K562 (cell line): ENCODE results near the gene TENM4. TPM values are rescaled to one million over a fixed set of nuclear protein-coding genes. Genes with fewer than 3 reads are reported as not detected.

Source experiments
- ATAC-seq: fragments of 200-7000 bp; cut with Tn5 transposase; 3 replicates; pipeline ENCODE4 v1.9.1; 2020; ENCODE audit warnings: moderate library complexity
- BruUV-seq: library from RNA; stranded (reverse); fragments of 400-500 nt; replicated peaks from 2 replicates; lab custom pipeline; 2021; lab: Mats Ljungman, UMichigan
- CTCF ChIA-PET: fragments of 300-600 bp; formaldehyde crosslinking; extraction: SDS; loops from one replicate; lab custom pipeline; 2021; ENCODE audit warnings: low intra/inter-chr PET ratio; lab: Yijun Ruan, JAX
- POLR2A ChIA-PET: fragments of 300-600, 350-650 bp; sonication (Branson Sonifier 250); formaldehyde crosslinking; extraction: SDS; loops from one replicate; lab custom pipeline; 2021; ENCODE audit warnings: antibody characterized with exemption, inconsistent platforms; lab: Yijun Ruan, JAX
- DNase-seq, 4 experiments: peaks; one replicate each; pipeline versions ENCODE4 v3.0.0 to v3.0.0-alpha.2; 2011 to 2018; ENCODE audit warnings: low spot score in 3 of 4, mixed read lengths in 3 of 4; ENCODE audit errors: extremely low read depth in 1 of 4
- FAIRE-seq: peaks from 2 replicates; lab custom pipeline; 2011; peaks lifted over from hg19 to GRCh38; lab: Jason Lieb, UNC
- H2AFZ ChIP-seq: 2 replicates; pipeline ENCODE4 v1.6.0; 2011; ENCODE audit warnings: low read depth, low read length, control low read depth, inconsistent platforms
- H3K27ac ChIP-seq: fragments of 200-600 bp; 3 replicates; pipeline ENCODE4 v1.8.0; 2011; ENCODE audit warnings: low read depth, mild to moderate bottlenecking, control low read depth, inconsistent platforms, low read length, moderate library complexity, mixed read lengths; ENCODE audit errors: extremely low read depth
- H3K27me3 ChIP-seq, 2 experiments: fragments of 300-600 bp in 1 of 2; 2 replicates in 1 of 2; 3 replicates in 1 of 2; pipeline versions ENCODE4 v1.6.0 to v1.8.0; 2011; ENCODE audit warnings: inconsistent platforms in 2 of 2, low read length in 2 of 2, mild to moderate bottlenecking in 1 of 2, mixed read lengths in 1 of 2, moderate library complexity in 1 of 2; ENCODE audit not compliant: control insufficient read depth in 2 of 2, insufficient read depth in 2 of 2
- H3K36me3 ChIP-seq: fragments of 300-600 bp; 3 replicates; pipeline ENCODE4 v1.8.0; 2011; ENCODE audit warnings: mild to moderate bottlenecking, low read length, inconsistent platforms; ENCODE audit not compliant: control insufficient read depth, insufficient read depth
- H3K4me1 ChIP-seq, 2 experiments: fragments of 200-600 bp in 1 of 2; replicated peaks in 1 of 2; 2 replicates in 1 of 2; 3 replicates in 1 of 2; pipeline versions ENCODE4 v1.5.1 to v1.8.0; 2011; ENCODE audit warnings: inconsistent platforms in 2 of 2, low read length in 2 of 2, mild to moderate bottlenecking in 1 of 2, mixed read lengths in 1 of 2, moderate library complexity in 1 of 2; ENCODE audit not compliant: control insufficient read depth in 2 of 2, insufficient read depth in 2 of 2
- H3K4me2 ChIP-seq: 2 replicates; pipeline ENCODE4 v1.6.1; 2011; ENCODE audit warnings: low read length, control low read depth, inconsistent platforms, mixed read lengths; ENCODE audit not compliant: insufficient read depth
- H3K4me3 ChIP-seq: fragments of 200-600 bp; sonication (generic), shearing (Covaris generic); 2 replicates; pipeline ENCODE4 v1.5.1; 2016; ENCODE audit warnings: control low read depth, inconsistent platforms
- H3K79me2 ChIP-seq: fragments of 200-600 bp; 3 replicates; pipeline ENCODE4 v1.8.0; 2011; ENCODE audit warnings: low read length, inconsistent platforms; ENCODE audit not compliant: control insufficient read depth, insufficient read depth
- H3K9ac ChIP-seq, 2 experiments: 2 replicates each; pipeline versions ENCODE4 v1.6.0 to v1.6.1; 2011; ENCODE audit warnings: low read depth in 2 of 2, low read length in 2 of 2, control low read depth in 1 of 2, inconsistent platforms in 1 of 2, mild to moderate bottlenecking in 1 of 2, mixed read lengths in 1 of 2; ENCODE audit not compliant: insufficient read depth in 1 of 2
- H3K9me1 ChIP-seq: one replicate; pipeline ENCODE4 v1.6.0; 2011; ENCODE audit warnings: inconsistent platforms, mild to moderate bottlenecking, low read length, moderate library complexity; ENCODE audit not compliant: control insufficient read depth, insufficient read depth
- H3K9me3 ChIP-seq: replicated peaks from 2 replicates; pipeline ENCODE4 v1.5.1; 2011; ENCODE audit warnings: low read depth, low read length, inconsistent platforms; ENCODE audit not compliant: control insufficient read depth, insufficient read depth
- H4K20me1 ChIP-seq: replicated peaks from 2 replicates; pipeline ENCODE4 v1.6.1; 2011; ENCODE audit warnings: low read length, inconsistent platforms, mixed read lengths; ENCODE audit not compliant: control insufficient read depth, insufficient read depth
- CEBPG ChIP-seq, 3 experiments: fragments of 200-800 bp in 1 of 3; sonication (Bioruptor generic) in 1 of 3; sonication (generic) in 1 of 3; formaldehyde crosslinking in 1 of 3; IDR thresholded peaks in 2 of 3; conservative IDR thresholded peaks in 1 of 3; 2 replicates each; pipeline versions ENCODE4 v1.6.1 to v1.8.0; 2016 to 2022; ENCODE audit warnings: missing compliant biosample characterization in 2 of 3, missing genetic modification characterization in 2 of 3, mild to moderate bottlenecking in 1 of 3, missing genetic modification reagents in 1 of 3
- GATAD2B ChIP-seq: fragments of 450-650 bp; IDR thresholded peaks from 2 replicates; pipeline ENCODE4 v1.6.1; 2017; ENCODE audit warnings: mild to moderate bottlenecking, borderline replicate concordance
- KAT2B ChIP-seq: IDR thresholded peaks from one replicate; pipeline ENCODE4 v1.6.1; 2012; ENCODE audit warnings: low read depth, mild to moderate bottlenecking, control low read depth, inconsistent platforms, low read length, moderate library complexity
- KDM1A ChIP-seq, 2 experiments: fragments of 450-650 bp; IDR thresholded peaks; 2 replicates each; pipeline ENCODE4 v1.6.1; 2016; ENCODE audit warnings: mild to moderate bottlenecking in 2 of 2
- NCOA2 ChIP-seq, 2 experiments: fragments of 450-650 bp; IDR thresholded peaks; 2 replicates each; pipeline ENCODE4 v1.6.1; 2018; ENCODE audit warnings: mild to moderate bottlenecking in 2 of 2, moderate library complexity in 1 of 2; ENCODE audit not compliant: partially characterized antibody in 2 of 2
- XRCC4 ChIP-seq: IDR thresholded peaks from one replicate; pipeline ENCODE4 v1.6.1; 2011; ENCODE audit not compliant: insufficient read depth, insufficient read length; ENCODE audit errors: extremely low read depth
- ZBED1 ChIP-seq: IDR thresholded peaks from 2 replicates; pipeline ENCODE4 v1.6.1; 2014
- ZNF146 ChIP-seq: IDR thresholded peaks from one replicate; pipeline ENCODE4 v1.6.1; 2018; ENCODE audit warnings: missing compliant biosample characterization; ENCODE audit not compliant: unreplicated experiment
- ZNF324 ChIP-seq: fragments of 250-450 bp; sonication (Bioruptor Pico); IDR thresholded peaks from 2 replicates; pipeline ENCODE4 v1.4.0; 2020; ENCODE audit warnings: mild to moderate bottlenecking
- ZNF76 ChIP-seq: fragments of 250-450 bp; sonication (Bioruptor Pico); IDR thresholded peaks from 2 replicates; pipeline ENCODE4 v1.4.0; 2020; ENCODE audit warnings: mild to moderate bottlenecking, moderate library complexity, borderline replicate concordance
- WGBS: fragments of 100-300 bp; shearing (Covaris generic); methylation state at CpG from one replicate; pipeline ENCODE4 v1.1.6; 2016; ENCODE audit warnings: low coverage, mixed read lengths; ENCODE audit not compliant: insufficient coverage; ENCODE audit errors: missing lambda C conversion rate; 5-methylcytosine and 5-hydroxymethylcytosine counted together
- in situ Hi-C: fragments of 300-500 bp; cut with MboI; formaldehyde crosslinking; loops from 4 replicates; pipeline ENCODE4 v1.15.0; 2018; ENCODE audit warnings: inconsistent platforms, mixed read lengths
- intact Hi-C: fragments of 100-400 bp; cut with micrococcal nuclease; formaldehyde crosslinking; loops from 2 replicates; pipeline ENCODE4 v1.14.2; 2022
- polyA plus RNA-seq, 8 experiments: library from polyadenylated mRNA; depleted of rRNA in 4 of 8; stranded (reverse) in 5 of 8; unstranded in 3 of 8; fragments of >200 nt; fragmentation: Nextera tagmentation in 2 of 8; fragmentation: Illumina TruSeq in 1 of 8; extraction: Ambion mirVana in 2 of 8; extraction: Trizol in 1 of 8; gene quantifications; 2 replicates each; pipeline versions ENCODE4 v1.2.1 to v1.2.3, GENCODE V29; 2011 to 2014; ENCODE audit warnings: inconsistent platforms in 1 of 8, missing spikeins in 1 of 8
- total RNA-seq, 7 experiments: library from RNA; depleted of rRNA in 6 of 7; stranded (reverse); fragments of >200 nt in 6 of 7; fragmentation: Illumina TruSeq in 2 of 7; extraction: Trizol in 2 of 7; gene quantifications; 2 replicates each; pipeline versions ENCODE4 v1.2.1 to v1.2.3, GENCODE V29; 2011 to 2021; ENCODE audit warnings: low replicate concordance in 1 of 7
- TF ChIP-seq, protein P1 (sequence below): fragments of 450-650 bp; IDR thresholded peaks from 2 replicates; pipeline ENCODE4 v1.6.1; 2017; ENCODE audit warnings: antibody characterized with exemption
- TF ChIP-seq, protein P2 (sequence below): sonication (generic); formaldehyde crosslinking; IDR thresholded peaks from 2 replicates; pipeline ENCODE4 v1.8.1; 2023; ENCODE audit warnings: mild to moderate bottlenecking, missing genetic modification reagents
- TF ChIP-seq, protein P3 (sequence below): fragments of 250-450 bp; sonication (Bioruptor Pico); IDR thresholded peaks from 2 replicates; pipeline ENCODE4 v1.5.0; 2022; ENCODE audit warnings: mild to moderate bottlenecking
- TF ChIP-seq, protein P4 (sequence below), 3 experiments: fragments of 200-800 bp in 1 of 3; fragments of 250-450 bp in 1 of 3; fragments of 450-650 bp in 1 of 3; sonication (Bioruptor Pico) in 1 of 3; sonication (Bioruptor generic) in 1 of 3; formaldehyde crosslinking in 1 of 3; IDR thresholded peaks; 2 replicates each; pipeline versions ENCODE4 v1.6.1 to v1.8.0; 2016 to 2022; ENCODE audit warnings: mild to moderate bottlenecking in 2 of 3, missing genetic modification characterization in 2 of 3, missing compliant biosample characterization in 1 of 3, moderate library complexity in 1 of 3

The TENM4 gene
- total and polyA plus RNA-seq, 9 of the 15 experiments (the other 6 are each of a cell fraction or from before 2014, with no cell fraction given) = 0.16 TPM; not detected in 8

DNA sequence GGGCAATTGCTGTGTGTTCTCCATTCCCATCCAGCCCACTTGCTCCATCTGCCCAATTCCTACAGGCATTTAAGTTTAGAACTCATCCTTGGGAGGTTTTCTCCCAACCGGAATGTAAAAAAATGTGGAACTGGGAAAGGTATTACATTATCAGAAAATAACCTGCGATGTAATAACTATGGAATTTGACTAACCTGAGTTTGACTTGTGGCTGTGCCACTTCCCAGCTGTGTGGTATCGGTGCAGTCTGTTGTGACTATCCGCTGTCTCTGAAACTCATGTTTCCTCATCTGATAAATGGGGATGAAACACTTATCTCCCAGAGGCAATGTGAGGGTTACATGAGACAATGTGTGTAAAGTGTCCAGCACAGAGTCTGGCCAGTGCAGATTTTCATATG, 77.6 kb downstream of the TENM4 start:
- BruUV-seq = no TSS peak
- no peak overlapping the region for H3K27ac ChIP-seq
- ATAC-seq = no peak
- no peaks in the 10 kb centered on the region for H3K9me1 ChIP-seq
- intact Hi-C loops (no loop called here), in situ Hi-C loops (no loop called here)
- H3K9me3 ChIP-seq = no peaks in the 10 kb centered on the region
- no peaks in the 10 kb centered on the region for H3K36me3 ChIP-seq
- H3K4me3 ChIP-seq = no peak overlapping the region
- no peak overlapping the region for H3K9ac ChIP-seq
- H3K4me1 ChIP-seq = no peaks in the 10 kb centered on the region
- ChIA-PET CTCF (no interaction called here), POLR2A (no interaction called here)
- H2AFZ ChIP-seq = no peak overlapping the region
- no peak for FAIRE-seq
- DNase-seq = no peak
- H3K27me3 ChIP-seq = no peaks in the 10 kb centered on the region
- no peak overlapping the region for H3K4me2 ChIP-seq
- H4K20me1 ChIP-seq = no peaks in the 10 kb centered on the region; the same call in 1 of the 2 replicates
- H3K79me2 ChIP-seq = no peaks in the 10 kb centered on the region
- 0% methylated on average over 4 of the region's 4 CpGs for whole genome bisulfite sequencing
- TF ChIP-seq ZNF146 (CRISPR knock-in tag) (no peak), ZNF324 (CRISPR knock-in tag) (no peak), NCOA2 (IDR thresholded peaks at IDR 0.05; ENCODE audit: partially characterized antibody in 2 of 2) (no peak), KAT2B (no peak), CEBPG (CRISPR knock-in tag; IDR thresholded peaks at IDR 0.05) (no peak), CEBPG (tag; conservative IDR thresholded peaks at IDR 0.05 in 1 of 2, IDR thresholded peaks at IDR 0.05 in 1 of 2) (no peak), KDM1A (IDR thresholded peaks at IDR 0.05) (no peak), ZNF76 (CRISPR knock-in tag) (no peak), XRCC4 (no peak), GATAD2B (no peak), ZBED1 (no peak)
- TF ChIP-seq, protein P1, sequence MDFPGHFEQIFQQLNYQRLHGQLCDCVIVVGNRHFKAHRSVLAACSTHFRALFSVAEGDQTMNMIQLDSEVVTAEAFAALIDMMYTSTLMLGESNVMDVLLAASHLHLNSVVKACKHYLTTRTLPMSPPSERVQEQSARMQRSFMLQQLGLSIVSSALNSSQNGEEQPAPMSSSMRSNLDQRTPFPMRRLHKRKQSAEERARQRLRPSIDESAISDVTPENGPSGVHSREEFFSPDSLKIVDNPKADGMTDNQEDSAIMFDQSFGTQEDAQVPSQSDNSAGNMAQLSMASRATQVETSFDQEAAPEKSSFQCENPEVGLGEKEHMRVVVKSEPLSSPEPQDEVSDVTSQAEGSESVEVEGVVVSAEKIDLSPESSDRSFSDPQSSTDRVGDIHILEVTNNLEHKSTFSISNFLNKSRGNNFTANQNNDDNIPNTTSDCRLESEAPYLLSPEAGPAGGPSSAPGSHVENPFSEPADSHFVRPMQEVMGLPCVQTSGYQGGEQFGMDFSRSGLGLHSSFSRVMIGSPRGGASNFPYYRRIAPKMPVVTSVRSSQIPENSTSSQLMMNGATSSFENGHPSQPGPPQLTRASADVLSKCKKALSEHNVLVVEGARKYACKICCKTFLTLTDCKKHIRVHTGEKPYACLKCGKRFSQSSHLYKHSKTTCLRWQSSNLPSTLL = no peak
- TF ChIP-seq, protein P2, sequence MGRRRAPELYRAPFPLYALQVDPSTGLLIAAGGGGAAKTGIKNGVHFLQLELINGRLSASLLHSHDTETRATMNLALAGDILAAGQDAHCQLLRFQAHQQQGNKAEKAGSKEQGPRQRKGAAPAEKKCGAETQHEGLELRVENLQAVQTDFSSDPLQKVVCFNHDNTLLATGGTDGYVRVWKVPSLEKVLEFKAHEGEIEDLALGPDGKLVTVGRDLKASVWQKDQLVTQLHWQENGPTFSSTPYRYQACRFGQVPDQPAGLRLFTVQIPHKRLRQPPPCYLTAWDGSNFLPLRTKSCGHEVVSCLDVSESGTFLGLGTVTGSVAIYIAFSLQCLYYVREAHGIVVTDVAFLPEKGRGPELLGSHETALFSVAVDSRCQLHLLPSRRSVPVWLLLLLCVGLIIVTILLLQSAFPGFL (CRISPR knock-in tag) = no peak
- TF ChIP-seq, protein P3, sequence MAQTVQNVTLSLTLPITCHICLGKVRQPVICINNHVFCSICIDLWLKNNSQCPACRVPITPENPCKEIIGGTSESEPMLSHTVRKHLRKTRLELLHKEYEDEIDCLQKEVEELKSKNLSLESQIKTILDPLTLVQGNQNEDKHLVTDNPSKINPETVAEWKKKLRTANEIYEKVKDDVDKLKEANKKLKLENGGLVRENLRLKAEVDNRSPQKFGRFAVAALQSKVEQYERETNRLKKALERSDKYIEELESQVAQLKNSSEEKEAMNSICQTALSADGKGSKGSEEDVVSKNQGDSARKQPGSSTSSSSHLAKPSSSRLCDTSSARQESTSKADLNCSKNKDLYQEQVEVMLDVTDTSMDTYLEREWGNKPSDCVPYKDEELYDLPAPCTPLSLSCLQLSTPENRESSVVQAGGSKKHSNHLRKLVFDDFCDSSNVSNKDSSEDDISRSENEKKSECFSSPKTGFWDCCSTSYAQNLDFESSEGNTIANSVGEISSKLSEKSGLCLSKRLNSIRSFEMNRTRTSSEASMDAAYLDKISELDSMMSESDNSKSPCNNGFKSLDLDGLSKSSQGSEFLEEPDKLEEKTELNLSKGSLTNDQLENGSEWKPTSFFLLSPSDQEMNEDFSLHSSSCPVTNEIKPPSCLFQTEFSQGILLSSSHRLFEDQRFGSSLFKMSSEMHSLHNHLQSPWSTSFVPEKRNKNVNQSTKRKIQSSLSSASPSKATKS = no peak
- TF ChIP-seq, protein P4, sequence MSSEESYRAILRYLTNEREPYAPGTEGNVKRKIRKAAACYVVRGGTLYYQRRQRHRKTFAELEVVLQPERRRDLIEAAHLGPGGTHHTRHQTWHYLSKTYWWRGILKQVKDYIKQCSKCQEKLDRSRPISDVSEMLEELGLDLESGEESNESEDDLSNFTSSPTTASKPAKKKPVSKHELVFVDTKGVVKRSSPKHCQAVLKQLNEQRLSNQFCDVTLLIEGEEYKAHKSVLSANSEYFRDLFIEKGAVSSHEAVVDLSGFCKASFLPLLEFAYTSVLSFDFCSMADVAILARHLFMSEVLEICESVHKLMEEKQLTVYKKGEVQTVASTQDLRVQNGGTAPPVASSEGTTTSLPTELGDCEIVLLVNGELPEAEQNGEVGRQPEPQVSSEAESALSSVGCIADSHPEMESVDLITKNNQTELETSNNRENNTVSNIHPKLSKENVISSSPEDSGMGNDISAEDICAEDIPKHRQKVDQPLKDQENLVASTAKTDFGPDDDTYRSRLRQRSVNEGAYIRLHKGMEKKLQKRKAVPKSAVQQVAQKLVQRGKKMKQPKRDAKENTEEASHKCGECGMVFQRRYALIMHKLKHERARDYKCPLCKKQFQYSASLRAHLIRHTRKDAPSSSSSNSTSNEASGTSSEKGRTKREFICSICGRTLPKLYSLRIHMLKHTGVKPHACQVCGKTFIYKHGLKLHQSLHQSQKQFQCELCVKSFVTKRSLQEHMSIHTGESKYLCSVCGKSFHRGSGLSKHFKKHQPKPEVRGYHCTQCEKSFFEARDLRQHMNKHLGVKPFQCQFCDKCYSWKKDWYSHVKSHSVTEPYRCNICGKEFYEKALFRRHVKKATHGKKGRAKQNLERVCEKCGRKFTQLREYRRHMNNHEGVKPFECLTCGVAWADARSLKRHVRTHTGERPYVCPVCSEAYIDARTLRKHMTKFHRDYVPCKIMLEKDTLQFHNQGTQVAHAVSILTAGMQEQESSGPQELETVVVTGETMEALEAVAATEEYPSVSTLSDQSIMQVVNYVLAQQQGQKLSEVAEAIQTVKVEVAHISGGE (CRISPR knock-in tag; IDR thresholded peaks at IDR 0.05) = no peak
